Measurements from ENCODE around the gene PDSS1.
A peak's percentile ranks its signal among the peaks of the same experiment; 100 is the strongest.
"Not testable (repeated sequence)": the region's sequence is repeated elsewhere in the genome, so short reads cannot be mapped to it uniquely, and the experiment has no call there.

Gene PDSS1

DNA sequence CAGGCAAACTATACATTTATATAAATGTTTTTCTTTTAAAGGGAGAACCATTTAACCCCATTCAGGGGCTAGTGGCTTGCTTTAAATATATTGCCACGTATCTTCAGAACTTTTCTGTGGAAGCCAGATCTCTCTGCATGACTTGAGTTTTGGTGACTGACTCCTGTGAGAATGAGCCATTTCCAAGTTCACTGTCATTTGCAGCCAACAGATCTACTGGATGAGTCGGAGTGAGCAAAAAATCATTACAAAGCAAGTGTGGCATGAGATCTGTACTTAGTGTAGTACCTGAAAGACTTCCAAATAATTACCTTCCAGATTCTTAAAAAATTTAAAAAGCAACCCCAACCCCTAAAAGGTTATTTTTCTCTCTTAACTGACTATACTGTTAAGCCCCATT lies 45.6 kb downstream of the PDSS1 start:
- no peak for DNase-seq

DNA sequence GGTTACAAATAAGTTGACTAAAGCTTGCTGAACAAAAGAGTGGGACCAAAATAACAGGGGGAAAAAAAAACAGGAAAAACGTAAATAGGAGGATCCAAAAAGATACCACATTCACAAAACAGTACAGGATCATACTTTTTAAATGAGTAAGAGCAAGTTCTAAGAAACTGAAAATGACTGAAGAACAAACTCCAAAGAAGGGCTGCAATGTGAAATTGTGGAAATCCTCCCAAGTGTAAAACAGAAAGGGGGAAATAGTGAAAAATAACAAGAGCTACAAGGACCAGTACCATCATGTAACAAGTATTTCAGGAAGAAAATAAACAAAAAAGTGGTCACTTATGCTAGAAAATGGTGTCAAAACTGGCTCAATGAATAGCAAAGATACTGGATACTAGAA lies 46.3 kb downstream of the PDSS1 start:
- DNase-seq: no peak

DNA sequence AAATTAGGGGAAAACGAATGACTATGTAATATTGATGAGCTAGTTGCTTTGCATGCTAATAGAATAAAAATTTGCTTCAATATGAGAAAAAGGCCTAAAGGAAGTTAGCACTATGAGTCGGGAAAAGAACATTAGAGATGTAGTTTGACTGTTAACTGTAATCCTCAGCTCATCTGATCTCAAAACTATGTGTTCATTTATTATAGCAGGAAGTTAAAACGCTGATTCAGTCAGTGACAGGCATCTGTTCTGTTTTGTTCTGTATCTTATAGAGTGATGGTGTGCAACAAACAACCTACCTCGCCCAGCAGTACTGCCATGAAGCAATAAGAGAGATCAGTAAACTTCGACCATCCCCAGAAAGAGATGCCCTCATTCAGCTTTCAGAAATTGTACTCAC lies 48.6 kb downstream of the PDSS1 start:
- no peak for DNase-seq

DNA sequence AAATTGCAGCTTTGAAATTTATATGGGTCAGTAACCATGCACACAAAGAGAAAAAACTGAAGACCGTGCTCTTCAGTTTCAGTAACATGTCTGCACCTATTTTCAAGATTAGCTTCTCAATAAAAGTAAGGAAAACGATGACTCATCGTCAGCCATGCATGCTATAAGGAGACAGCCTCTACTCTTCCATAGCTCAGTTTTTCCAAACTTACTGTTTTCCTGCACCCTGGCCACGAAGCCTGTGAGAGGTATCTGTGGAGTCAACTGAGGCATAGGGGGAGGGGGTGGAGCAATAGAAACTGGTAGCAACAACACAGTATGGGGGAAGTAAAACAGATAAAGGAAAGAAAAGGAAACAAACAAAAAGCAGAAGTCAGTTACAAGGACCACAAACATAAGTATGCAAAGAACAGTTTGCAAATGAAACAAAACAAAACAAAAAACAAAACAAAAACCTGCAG lies 58.0 kb downstream of the PDSS1 start:
- DNase-seq: no peak

DNA sequence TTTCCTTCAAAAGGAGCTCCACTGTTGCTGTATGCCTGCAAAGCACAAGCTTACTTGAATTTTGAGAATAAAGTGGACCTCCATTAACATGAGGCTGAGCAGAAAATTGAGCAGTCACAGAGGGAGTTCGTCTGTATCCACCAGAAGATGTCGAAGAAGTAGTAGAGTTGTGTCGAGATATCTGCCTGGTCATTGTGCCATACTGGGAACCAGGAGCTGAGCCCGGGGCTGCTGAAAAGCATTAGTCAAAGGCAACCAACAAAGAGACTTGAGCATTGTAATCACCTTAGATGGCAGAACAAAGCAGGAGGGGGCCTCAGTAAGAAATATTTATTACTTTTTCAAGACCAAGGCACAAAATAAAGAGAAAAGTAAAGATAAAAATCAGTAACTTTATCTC lies 61.5 kb downstream of the PDSS1 start:
- DNase-seq: no peak

DNA sequence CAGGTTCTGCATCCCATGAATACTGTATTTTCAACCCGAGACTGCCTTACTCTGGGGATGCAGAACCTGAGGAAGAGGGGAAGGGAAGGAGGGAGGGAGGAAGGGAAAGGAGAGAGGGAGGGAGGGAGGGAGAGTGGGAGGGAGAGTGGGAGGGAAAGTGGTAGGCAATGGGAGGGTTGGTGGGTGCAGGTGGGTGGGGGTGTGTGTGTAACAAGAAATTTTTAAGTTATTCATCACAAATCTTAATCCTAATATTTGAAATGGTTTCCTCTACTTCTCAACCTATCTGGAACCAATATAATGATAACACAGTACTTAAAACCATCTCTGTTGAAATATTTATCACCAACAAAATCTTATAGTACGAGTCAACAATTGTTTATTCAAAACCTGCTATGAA lies 68.0 kb downstream of the PDSS1 start:
- DNase-seq: no peak

DNA sequence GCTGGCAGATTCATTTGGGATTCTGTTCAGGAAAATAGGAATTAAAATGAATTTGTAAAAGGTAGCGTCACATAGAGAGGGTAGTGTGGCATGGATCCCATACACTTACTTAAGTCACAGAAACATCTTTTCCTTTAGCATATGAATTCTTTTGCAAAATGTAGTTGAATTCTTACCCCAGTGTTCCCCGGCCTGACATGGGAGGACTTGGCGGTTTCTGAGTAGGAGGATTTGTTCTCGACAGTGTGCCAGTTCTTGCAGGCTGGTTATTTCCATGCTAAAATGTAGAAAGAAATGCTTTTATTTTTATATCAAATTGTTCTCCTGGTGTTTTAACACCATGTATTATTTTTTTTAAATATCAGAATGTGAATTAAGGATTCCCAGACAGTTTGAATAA lies 72.6 kb downstream of the PDSS1 start:
- DNase-seq: no peak

DNA sequence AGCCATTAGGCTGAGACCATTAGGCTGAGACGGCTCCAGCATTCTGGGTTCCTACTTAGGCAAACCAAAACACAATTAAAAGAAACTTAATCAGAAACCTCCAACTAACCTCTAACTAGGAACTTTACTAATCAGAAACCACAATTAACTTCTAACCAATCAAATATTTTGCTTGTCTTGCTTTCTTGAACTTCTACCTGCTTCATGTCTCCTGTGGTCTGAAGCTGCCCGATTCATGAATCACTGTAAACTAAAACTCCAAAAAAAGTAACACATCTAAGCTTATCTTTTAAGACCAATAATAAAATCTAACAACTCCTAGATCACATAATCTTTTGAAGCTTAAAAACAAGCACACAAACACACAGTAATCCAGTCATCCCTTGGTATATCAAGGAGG lies 76.1 kb downstream of the PDSS1 start:
- no peak for DNase-seq

DNA sequence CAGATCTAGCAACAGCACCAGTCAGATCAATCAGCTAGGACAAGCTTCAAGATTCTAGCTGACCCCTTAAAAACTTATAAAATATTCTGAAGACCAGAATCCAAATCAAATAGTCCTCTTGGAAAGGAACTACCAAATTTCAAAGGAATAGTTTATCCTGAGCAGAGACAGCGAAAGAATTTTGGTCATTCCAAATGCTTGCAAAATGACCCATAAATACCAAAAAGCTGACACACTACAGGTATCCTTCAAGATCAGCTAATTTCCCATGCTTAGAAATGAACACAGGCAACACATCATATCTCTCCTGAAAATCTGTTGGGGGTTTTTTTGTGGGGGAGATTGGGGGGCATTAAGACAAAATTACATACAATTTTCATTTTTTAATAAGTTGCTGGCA lies 78.8 kb downstream of the PDSS1 start:
- no peak for DNase-seq

DNA sequence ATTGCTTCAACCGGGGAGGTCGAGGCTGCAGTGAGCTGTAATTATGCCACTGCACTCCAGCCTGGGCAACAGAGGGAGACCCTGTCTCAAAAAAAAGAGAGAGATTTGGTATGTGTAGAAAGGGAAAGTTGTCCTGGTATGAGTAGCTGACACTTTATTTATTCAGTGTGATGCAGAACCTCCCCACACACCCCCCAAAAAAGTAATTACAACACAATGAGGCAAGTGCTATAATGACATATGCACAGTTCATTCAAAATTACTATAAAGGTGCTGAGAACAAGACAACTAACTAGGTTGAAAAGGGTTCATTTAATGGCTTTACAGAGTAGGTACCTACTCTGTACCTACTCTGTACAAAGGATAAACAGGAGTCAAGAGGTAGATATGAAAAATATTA lies 80.2 kb downstream of the PDSS1 start:
- no peak for DNase-seq

DNA sequence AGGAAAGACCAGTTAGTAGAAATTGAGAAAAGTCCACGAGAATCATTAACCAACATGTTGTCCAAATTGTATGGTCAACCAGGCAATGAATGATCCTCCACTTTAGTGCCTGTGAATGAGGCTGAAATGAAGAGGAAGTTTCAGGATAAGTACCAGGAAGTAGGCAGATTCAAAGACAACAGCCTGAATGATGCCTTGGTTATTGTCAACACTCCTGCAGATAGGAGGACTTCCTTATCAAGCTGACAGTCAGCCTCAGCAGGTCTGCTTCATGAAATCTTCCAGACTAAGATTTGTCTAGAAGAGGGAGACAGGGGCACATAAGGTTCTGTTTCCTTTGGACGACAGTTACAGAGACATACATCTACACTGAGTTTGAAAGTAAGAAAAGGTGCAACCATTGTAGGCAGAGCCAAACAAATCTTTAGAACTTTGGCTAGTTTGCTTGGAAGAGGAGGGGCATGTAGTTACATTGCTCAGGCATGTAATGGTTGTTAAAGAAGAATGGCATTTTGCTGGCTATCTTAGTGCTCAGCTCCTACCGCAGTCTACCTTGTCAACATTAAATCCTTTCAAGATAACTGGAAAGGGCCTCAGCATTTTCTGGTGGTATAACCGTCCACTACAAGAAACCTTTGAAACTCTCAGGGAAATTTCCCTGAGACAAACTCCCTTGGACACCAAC lies 81.8 kb downstream of the PDSS1 start:
- peak; percentile 3 for DNase-seq

DNA sequence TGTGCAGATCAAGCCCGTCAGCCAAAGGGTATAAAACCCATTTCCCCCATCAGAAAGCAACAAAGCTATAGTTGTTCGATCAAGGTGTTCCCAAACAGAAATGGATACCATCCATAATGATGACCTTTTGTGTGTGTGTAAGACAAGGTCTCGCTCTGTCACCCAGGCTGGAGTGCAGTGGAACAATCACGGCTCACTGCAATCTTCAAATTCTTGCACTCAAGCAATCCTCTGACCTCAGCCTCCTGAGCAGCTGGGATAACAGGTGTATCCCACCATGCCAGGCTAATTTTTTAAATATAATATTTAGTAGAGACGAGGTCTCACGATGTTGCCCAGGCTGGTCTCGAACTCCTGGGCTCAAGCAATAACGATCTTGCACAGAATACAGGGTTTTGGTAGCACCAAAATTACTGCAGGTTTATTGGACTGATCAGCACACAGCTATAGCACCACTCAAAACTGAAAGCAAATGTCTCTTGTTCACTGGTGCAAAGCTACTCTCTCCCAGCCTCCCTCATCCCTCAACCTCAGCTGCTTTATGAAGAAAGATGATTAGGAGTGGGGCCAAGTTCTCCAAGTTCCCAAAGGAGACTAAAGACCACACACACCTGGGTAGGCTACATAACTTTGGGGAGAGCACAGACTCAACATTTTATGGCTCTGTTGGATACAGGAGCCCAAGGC lies 82.7 kb downstream of the PDSS1 start:
- DNase-seq: no peak

DNA sequence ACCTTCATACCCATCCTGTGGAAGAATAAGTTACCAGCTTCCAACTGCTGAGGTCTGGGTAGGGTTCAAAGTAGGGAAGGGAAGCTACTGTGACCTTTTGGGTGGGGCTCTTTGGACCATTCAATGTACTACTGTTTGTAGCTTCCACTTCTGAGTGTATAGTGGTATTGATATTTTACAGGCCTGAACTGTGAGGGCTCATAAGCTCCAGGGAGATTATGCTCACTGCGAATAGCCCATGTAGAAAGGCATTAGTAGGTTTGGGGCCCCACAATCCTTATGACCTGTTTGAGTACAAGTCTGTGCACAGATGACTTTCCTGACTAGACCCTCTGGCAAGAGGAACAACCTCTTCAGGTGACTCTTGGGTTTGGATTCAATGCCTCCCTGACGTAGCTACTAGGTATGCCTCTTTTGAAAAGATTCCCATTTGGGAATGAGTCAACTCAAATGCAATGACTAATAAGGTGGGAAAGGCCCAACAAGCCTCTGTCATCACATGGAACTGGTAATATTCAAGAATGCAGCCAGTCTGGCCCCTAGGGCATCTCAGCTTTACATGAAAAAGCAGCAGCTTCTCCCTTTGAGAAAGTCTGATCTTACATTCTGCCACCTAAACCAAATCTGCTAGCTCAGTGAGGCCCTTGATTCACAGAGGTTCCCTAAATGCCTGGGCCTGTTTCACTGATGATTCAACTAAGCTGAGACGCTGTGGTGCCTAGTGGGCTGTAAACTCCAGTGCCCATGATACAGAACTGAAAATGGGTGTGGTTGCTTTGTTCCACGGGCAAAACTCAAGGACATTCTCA lies 83.5 kb downstream of the PDSS1 start:
- no peak for DNase-seq

DNA sequence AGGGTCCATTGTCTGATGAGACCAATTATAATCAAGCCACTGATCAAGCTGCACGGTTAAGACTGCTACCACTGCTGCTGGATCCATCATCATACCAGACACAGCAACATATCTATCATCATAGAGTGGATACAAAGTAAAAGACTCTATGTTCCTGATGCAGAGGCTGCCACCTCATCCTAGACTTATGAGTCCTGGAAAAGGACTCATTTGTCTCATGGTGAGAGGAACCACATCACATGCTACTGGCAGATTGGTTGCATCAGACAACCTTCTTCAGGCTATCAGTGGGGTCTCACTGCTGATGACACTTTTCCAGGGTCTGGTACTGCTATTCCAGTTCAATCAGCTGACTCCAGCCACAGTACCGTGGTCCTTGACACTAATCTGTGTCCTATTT lies 84.3 kb downstream of the PDSS1 start:
- no peak for DNase-seq

DNA sequence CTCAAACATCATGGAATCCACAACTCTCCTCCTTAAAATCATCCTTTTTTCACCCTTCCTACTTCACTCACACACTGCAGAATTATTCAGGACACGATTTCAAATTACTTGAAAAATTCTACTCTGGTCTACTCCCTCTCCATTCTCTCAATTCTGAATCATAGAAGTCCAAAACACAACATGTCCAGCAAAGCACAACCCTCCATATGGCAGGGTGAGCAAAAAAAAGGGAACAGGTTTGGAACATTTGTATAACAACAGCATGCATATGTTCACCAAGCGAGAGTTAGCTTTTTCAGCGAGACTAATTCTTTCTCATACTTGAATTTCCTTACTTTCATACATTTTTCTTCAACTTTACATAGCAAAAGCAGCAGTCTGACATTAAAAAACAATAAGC lies 89.9 kb downstream of the PDSS1 start:
- no peak for DNase-seq

DNA sequence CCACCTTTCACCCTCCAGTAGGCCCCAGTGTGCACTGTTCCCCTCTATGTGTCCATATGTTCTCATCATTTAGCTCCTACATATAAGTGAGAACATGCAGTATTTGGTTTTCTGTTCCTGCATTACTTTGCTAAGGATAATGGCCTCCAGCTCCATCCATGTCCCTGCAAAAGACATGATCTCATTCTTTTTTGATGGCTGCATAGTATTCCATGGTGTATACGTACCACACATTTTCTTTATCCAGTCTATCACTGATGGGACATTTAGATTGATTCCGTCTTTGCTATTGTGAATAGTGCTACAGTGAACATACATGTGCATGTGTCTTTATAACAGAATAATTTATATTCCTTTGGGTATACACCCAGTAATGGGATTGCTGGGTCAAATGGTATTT lies 92.3 kb downstream of the PDSS1 start:
- not testable (repeated sequence) for DNase-seq

DNA sequence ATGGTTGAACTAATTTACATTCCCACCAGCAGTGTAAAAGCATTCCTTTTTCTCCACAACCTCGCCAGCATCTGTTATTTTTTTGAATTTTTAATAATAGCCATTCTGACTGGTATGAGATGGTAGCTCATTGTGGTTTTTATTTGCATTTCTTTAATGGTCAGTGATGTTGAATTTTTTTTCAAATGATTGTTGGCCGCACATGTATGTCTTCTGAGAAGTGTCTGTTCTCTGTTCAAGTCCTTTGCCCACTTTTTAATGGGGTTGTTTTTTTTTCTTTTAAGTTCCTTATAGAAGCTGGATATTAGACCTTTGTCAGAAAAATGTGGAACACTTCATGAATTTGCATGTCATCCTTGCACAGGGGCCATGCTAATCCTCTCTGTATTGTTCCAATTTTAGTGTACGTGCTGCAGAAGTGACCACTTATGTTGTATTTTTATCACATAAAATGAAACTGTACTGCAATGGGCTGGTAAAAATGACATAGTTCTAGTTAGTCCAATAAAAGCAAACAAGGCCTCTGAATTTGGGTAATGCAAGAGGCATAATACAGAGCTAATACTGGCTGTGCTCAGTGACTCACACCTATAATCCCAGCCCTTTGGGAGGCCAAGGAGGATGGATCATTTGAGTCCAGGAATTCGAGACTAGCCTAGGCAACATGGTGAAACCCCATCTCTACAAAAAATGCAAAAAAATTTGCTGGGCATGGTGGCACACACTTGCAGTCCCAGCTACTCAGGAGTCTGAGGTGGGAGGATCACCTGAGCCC lies 92.9 kb downstream of the PDSS1 start:
- no peak for DNase-seq

DNA sequence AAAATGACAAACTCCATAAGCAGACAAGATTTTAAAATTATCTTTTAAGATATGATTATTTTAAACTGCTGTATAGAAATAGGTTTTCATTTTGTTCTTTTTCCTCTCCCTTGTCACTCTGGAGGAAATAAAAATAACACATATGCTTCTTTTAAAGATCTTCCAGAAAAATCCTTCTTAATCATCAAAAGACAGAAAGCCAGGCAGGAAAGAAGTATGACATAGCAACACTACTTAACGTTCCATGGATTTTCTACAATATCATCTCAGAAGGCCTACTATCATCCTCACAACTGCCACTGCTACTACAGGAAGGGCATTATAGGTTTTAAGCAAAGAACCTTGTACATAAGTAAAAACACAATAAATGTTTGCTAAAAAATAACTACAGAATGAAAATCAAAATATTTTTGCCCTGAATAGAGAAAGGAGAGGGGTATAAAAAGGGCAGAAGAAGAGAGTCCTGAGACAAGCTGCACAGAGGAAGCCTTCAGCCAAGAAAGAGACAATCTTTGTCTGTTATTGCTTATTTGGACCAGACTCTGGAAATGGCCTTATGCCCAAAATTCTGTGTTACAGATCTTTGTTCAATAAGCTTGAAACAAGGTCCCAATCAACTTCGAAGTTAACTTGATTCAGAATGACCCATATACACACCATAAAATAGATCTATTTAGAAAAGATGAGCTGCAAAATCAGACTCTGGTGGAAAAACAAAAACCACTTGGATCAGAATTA lies 95.4 kb downstream of the PDSS1 start:
- DNase-seq: no peak

Data from NCI-H2029 (cell line).